HG03103 (cell line): ENCODE results near the gene ADD1.
"Not testable (repeated sequence)": the region's sequence is repeated elsewhere in the genome, so short reads cannot be mapped to it uniquely, and the experiment has no call there.

Experiments
- ATAC-seq: cut with Tn5 transposase; IDR thresholded peaks from one replicate; pipeline ENCODE4 v1.9.1; 2021; ENCODE audit warnings: low read depth; ENCODE audit not compliant: unreplicated experiment

Gene ADD1

DNA sequence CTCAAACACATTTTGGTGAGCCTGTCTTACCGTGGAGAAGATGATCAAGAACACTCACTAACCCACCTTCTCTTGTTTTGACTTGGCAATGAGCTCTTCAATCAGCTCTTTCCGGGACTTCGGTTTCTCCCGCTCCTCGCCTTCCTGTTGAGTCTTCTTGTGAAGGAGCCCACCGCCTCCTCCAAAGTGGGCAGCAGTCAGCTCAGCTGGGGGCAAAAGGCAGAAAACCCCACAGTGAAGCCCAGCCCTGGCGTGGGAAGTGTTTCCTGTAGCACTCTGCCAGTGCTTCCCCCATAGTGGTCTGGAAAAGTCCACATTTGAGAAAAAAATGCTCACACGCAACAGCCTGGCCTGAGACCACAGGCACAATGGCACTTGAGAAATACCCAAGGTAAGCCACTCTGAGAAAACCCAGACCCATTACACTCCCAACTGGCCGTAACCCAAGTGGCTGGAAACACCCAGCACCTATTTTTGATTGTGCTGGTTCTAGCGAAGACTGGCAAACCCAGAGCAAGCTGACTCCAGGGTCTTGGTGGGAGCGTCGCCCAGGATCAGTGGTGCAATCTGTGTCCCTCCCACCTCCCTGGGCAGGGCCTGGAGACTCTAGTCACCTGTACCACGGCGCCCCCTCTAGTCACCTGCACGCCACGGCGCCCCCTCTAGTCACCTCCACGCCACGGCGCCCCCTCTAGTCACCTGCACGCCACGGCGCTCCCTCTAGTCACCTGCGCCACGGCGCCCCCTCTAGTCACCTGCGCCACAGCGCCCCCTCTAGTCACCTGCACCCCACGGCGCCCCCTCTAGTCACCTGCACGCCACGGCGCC lies 110.9 kb downstream of the ADD1 start:
- ATAC-seq, result no peak

DNA sequence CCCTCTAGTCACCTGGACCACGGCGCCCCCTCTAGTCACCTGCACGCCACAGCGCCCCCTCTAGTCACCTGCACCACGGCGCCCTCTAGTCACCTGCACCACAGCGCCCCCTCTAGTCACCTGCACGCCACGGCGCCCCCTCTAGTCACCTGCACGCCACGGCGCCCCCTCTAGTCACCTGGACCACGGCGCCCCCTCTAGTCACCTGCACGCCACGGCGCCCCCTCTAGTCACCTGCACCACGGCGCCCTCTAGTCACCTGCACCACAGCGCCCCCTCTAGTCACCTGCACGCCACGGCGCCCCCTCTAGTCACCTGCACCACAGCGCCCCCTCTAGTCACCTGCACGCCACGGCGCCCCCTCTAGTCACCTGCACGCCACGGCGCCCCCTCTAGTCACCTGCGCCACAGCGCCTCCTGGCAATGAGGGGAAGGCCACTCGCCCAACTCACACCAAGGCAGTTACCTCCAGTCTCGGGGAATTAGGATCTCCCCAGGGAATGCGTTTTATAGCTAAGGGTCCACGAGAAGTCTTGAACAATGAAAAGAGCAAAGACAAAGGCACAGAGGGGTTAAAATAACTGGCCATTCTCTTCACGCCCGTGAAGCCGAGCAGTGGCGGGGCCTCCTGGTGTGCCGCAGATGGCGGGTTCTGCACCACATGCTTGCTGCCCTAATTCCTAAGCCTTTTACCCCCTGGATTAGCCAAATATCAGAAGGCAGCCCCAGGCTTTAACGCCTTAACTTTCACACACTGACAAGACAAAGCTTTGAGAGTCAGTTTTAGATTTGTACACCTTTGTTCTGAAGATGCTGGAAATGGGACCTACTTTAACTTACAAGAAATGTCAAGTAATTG lies 111.8 kb downstream of the ADD1 start:
- not testable (repeated sequence) for ATAC-seq

DNA sequence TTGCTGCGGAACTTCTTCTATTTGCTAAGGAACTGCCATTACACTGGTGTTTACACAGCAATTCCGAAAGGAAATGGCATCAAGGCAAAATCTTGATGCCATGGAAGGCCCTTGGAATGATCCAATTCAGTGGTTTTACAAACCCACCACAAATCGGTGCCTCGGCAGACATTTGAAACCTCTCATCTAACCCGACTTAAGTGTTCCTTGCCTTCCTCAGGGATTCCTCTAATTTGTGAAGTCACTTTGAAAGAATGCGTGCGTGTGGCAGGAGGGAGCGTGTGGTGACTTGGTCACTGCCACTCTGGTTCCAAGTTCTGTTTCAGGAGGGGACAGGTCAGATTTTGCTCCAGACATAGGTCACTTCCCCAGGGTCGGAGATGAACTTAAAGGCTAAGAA lies 114.8 kb downstream of the ADD1 start:
- ATAC-seq, result no peak

DNA sequence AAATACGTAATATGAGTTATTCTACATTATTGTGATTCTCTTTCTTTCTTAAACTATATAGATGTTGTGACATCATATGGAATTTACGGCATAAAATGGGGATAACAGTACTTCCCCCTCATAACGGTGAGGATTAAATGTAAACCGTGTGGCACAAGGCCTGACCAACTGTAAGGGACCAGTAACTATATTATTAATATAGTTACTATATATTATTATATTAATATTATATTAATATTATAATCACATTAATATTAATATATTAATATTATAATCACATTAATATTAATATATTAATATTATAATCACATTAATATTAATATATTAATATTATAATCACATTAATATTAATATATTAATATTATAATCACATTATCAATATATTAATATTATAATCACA lies 116.8 kb downstream of the ADD1 start:
- ATAC-seq, result not testable (repeated sequence)

DNA sequence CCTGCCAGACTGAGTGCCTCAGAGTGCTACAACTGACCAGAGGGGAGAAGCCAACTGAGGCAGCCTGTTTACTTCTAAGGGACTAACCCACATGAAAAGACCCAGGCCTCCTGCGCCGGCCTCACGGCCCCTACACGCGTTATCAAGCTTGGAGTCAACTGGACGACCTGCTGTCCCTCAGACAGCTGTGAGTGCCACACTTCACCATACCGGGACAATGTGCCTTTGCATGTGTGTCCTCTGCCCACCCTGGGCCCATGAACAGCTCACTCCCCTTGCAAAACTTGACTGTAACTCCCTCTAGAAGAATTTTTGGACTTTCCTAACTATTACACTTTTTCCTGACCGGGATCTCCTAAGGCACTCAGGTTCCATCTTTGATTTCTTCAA lies 117.8 kb downstream of the ADD1 start:
- no peak for ATAC-seq

DNA sequence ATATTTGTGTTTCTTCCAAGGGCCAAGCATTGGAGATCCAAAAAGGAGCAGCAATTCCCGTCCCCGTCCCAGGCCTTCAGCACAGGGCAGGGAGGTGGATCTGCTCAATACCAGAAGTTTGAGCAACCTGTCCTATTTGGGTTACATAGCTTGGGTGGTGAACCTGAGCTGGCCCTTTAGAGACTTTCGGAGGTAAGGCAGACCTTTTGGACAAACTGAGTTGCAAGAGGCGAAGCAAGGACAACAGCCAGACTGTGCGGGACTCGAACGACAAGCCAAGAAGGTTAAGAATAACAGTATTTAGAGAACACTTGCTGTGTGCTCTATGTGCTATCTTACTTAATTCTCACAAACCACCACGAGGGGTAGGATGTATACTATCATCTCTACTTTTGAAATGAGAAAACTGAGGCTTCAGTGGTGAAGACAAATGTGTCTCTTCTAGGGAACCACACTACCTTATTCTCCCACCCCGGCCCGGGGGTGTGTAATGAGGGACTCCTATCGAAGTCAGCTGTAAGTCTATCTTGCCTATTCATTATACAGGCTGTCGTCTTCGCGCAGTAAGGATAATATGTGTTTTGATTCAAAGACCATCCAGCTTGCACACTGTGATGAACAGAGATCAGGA lies 118.3 kb downstream of the ADD1 start:
- ATAC-seq, result no peak

DNA sequence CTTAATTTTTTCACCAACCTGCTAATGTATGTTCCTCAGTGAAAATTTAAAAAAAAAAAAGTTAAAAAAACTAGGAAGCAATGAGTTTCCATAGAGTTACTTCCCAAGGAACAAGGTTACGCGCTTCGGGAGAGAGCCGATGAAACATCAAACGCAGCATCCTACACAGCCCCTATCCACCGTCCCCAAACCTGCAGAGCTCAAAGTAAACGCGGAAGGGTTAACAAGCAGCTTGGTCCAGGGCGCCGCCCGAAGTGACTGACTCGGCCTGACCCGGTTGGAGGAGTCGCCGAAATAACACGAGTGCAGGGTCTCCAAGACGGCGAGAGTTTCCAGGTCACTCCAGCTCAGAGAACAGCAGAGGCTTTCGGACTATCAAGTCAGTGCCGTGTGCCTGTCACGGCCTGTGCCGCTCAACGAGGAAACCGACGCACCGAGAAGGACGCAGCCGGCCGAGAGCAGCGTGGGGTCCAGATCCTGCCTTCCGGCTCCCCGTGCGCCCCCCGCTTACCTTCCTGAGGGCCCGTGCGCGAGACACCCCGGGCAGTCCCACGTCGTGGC lies 119.0 kb downstream of the ADD1 start:
- ATAC-seq, result peak; percentile 7

DNA sequence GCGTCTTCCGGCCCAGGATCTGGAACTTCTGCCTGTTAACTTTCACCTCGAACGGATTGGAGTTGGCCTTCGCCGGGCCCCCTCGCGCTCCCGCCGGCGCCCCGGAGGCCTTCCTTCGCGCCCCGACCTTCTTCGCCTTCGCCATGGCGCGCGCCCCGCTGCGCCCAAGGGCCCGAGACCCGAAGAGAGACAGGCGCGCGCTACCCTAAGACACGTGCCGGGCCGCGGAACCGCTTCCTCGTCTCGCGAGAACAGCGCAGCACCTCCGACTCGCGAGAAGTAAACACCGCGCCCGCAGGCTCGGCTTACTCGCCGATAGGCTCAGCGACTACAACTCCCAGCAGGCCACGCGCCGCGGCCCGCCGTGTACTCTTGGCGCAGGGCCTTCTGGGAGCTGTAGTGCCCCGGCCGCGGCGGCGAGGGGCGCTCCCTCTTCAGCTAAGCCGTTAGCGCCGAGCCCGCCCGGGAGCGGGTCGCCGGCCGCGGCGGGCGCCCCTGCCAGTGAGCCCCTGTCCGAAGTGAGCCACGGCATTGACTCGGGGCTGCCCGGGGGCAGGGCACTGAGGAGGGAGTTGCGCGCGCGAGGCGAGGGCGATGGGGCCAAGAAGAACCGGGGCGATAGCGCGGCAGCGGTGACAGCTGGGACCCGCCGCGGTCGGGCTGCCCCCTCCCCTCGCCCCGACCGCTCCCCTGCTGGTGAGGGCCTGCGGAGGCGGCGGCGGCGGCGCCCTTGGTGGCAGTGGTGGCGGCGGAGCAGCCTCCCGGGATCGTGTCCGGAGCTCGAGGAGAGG lies 119.7 kb downstream of the ADD1 start, which contains the start of the genes GRK4 and NOP14:
GRK4 (plus strand) TSS at position 397 of the 791 bp plus-strand sequence. CDS start 500 bp downstream, outside the sequence.
NOP14 (minus strand) TSS at position 232 of the 791 bp plus-strand sequence; CDS start at position 145, 87 bp downstream.
- ATAC-seq, result peak; percentile 88

DNA sequence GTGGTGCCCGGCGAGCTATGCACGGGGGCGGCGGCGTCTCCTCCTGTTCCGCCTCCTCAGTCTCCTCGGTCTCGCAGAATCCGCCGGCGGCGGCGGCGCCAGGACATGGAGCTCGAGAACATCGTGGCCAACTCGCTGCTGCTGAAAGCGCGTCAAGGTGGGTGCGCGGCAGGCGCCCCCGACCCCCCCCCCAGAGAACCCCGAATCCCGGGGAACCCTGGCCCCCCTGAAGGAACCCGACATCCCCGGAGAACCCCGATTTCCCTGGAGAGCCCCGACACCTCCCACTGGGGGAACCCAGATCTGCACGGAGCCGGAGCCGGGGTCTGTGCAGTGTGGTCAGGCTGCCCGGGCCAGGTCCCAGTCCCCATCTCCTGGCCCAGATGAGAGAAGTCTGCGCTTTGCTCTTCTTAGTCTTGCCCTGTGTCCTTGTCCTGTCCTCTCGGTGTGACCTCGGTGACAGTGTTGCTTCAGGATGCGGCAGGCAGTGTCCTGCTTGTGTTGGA lies 120.4 kb downstream of the ADD1 start:
- peak; percentile 20 for ATAC-seq

DNA sequence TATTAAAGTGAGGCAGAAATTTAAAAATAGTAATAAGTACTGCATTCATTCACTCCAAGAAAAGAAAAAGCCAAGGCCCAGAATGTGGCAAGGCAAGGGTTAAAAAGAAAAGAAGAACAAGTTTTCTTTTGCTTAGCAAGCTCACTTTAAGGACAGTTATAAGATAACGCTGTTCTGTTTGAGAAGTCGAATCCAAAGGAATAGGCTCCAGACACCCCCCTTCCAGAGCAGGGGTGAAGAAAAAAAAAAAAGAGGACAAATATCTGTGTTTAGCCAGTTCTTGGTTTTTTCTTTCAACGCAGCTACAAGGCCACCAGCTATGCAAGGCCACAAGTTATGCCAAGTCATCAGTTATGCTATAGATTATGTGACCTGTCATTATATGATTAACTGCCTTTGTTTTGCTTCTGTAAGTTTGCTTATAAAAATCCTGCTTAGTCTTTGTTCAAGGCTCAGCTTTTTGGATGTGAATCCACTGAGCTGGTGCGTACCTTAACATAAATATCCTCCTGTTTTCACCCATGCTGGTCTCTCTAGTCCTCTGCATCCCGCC lies 121.1 kb downstream of the ADD1 start:
- ATAC-seq, result no peak

DNA sequence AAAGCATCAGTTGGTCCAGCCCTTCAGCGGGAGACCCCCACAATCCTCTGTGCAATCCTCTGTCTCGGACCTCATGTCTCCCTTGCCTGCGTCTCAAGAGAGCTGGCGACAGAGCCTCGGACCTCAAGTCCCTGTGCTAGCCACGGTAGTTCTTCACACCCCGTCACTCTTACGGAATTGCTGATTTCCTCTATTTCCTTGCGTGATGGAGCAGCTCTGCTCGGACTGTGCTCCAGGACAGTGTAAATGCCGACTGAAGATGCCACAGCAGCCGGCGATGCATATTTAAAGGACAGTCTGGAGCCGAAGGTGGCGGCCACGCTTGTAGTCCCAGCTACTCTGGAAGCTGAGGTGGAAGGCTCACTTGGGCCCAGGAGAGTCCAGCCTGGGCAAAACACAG lies 121.6 kb downstream of the ADD1 start:
- no peak for ATAC-seq

DNA sequence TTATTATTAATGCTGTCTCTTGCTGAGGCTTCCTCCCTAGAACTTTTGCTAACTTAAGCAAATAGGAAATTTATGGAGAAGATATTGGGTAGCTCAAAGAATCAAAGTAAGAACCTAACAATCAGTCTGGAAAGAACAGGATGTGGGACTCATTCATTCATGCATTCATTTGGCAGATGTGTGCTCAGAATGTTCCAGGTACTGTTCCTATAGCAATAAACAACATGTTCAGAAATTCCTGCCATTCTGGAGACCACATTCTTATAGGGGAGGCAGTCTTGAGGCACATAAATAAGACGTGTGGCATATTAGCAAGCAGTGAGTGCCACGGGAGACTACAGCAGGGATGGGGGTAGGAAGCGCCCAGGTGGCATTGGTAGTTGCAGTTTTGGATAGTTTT lies 124.7 kb downstream of the ADD1 start:
- no peak for ATAC-seq

DNA sequence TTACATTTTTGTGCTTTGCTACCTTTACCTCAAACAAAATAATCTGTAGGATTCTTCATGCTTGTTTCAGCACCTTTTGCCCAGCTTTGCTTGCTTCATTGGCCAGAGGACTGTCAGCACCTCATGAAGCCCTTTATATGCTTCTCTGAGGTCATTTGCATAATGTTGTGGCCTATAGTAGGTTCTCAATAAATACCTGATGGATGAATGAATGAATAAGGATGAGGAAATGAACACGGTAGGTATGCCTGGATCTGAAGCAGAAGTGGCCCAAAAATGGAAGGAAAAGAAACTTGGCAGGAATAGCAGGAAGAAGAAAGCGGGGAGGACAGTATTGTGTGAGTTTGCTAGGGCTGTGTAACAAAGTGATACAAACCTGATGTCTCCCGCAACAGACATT lies 127.6 kb downstream of the ADD1 start:
- ATAC-seq, result no peak

DNA sequence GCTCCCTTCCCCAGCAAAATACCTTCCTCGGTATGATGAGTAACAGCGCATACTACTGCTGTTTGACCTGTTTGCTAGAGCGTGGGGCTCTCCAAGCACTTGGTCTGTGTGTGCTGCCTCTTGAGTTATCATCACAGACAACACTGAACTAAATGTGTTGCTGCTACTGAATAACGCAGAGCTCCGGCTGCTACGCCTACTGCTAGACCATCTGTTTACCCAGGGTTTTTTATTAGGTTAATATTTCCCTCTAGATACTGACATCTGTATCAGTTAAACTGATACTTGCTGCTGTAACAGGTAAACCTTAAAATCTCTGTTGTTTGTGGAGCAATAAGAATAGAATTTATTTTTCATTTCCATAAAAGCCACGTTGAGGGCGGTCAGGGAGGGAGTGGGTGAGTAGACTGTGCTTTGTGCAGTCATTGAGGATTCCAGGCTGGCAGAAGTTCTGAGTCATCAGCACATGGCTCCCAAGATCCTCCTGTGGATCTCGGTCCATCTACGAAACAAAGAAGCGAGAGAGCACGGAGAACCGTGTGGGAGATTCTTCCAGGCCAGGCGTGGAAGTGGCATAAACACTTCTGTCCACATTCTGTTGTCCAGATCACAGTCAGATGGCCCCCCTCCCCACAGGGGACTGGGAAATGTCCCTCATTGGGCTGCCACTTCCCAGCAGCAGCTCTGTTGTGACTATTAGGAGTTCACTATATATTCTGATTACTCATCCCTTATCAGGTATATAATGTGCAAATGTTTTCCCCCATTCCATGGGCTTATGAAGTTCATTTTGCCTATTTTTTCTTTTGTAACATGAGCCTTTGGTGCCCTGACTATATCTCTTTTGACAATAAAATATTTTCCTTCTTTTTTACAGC lies 133.8 kb downstream of the ADD1 start:
- ATAC-seq, result no peak
